Activated CD4-positive, alpha-beta T cell treated with anti-CD3 and anti-CD28 coated beads, Interleukin-2, amount 10 ng/mL, durations not matched to agents 7 days and 5 days (primary cell): ENCODE results near the gene GRID2. TPM values are rescaled to one million over a fixed set of nuclear protein-coding genes. Genes with fewer than 3 reads are reported as not detected.

Experiments used
- CTCF ChIA-PET: fragments of 350-600 bp; sonication (Branson Sonifier 250); formaldehyde crosslinking; loops from one replicate; lab custom pipeline; 2021; ENCODE audit warnings: antibody characterized with exemption; lab: Charles Lee
- POLR2A ChIA-PET: fragments of 350-600 bp; sonication (Branson Sonifier 250); formaldehyde crosslinking; loops from one replicate; lab custom pipeline; 2021; ENCODE audit warnings: antibody characterized with exemption; lab: Charles Lee
- DNase-seq: peaks from one replicate; pipeline ENCODE4 v3.0.0-alpha.2; 2020
- H3K27ac Mint-ChIP-seq: one replicate; pipeline ENCODE4 v1.8.0; 2021; ENCODE audit warnings: mild to moderate bottlenecking, moderate library complexity, mixed read lengths
- H3K27me3 Mint-ChIP-seq: one replicate; pipeline ENCODE4 v1.8.0; 2021; ENCODE audit warnings: mixed read lengths
- H3K36me3 Mint-ChIP-seq: one replicate; pipeline ENCODE4 v1.8.0; 2021; ENCODE audit warnings: low read depth, mixed read lengths
- H3K4me1 Mint-ChIP-seq: one replicate; pipeline ENCODE4 v1.8.0; 2021; ENCODE audit warnings: mixed read lengths
- H3K4me3 Mint-ChIP-seq: one replicate; pipeline ENCODE4 v1.8.0; 2021; ENCODE audit warnings: mild to moderate bottlenecking, moderate library complexity, mixed read lengths
- H3K9me3 Mint-ChIP-seq: one replicate; pipeline ENCODE4 v1.8.0; 2021; ENCODE audit warnings: mixed read lengths
- total RNA-seq, 2 experiments: library from RNA; stranded (reverse); gene quantifications; one replicate each; pipeline ENCODE4 v1.2.3, GENCODE V29; 2021

Gene GRID2
- total RNA-seq, 2 experiments from 2014 or later = not detected

DNA sequence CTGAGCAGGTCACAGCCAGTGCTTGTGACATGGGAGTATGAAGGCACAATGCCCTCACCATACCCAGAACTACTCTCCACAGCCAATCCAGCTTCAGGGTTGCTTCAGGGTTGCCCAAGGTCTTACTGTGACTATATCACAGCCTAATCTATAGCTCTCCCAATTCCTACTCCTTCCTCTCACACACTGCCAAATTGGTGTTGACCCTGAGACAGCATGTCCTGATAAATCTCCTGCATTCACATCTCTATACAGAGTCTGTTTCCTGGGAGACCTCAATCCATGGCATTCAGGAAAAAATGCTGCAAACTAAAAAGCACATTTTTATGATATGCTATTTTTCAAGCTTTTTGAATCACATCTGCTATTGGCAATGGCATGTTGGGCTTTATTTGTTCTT is 456.7 kb downstream of the GRID2 start:
- no peaks in the 10 kb centered on the region for H3K36me3 Mint-ChIP-seq
- no peaks in the 10 kb centered on the region for H3K27me3 Mint-ChIP-seq

DNA sequence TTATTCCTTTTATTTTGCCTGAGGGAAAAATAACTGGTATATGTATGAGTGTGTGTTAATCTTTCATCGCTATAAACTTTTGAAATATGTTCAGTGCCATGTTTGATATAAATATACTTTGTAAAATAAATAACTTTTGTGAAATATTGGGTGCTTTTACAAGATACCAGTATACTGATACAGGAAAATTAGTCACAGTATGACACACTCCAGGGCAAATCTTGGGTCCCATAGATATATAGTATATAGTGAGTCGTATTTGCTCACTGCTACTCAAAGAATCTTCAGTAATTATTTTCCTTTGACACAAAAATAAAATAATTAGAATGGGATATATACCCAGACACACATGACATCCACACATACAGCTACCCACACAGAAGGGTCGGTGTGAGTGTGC is 472.3 kb downstream of the GRID2 start:
- Mint-ChIP-seq H3K36me3 (no peaks in the 10 kb centered on the region), H3K4me3 (no peak overlapping the region), H3K9me3 (no peaks in the 10 kb centered on the region), H3K27me3 (no peaks in the 10 kb centered on the region), H3K27ac (no peak overlapping the region), H3K4me1 (no peaks in the 10 kb centered on the region)
- POLR2A ChIA-PET = no interaction called here
- CTCF ChIA-PET = no interaction called here
- no peak for DNase-seq

More for the DNA sequence above, 456.7 kb downstream of the GRID2 start:
- CTCF ChIA-PET = no interaction called here
- Mint-ChIP-seq H3K4me3 (no peak overlapping the region), H3K4me1 (no peaks in the 10 kb centered on the region), H3K9me3 (no peaks in the 10 kb centered on the region), H3K27ac (no peak overlapping the region)
- DNase-seq = no peak
- POLR2A ChIA-PET = no interaction called here

DNA sequence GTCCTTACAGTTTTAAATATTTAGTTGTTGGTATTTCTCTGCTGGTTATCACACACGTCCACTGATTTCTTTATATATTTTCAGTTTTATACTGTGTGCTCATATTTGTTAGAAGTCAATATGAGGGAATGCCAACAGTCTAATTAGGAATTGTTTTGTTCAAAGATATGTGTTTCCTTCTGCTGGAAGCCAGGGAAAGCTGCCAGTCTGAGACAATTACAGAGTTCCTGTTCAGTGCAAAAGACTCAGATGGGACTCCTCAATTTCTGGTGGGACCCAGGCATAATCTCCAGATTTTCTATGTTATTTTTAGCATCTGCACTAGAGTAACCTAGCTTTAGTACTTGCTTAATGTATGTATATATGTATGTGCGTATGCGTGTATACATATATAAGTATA is 486.0 kb downstream of the GRID2 start:
- Mint-ChIP-seq H3K27ac (no peak overlapping the region), H3K36me3 (no peaks in the 10 kb centered on the region), H3K9me3 (peaks cover 2% of the 10 kb centered on the region), H3K4me1 (no peaks in the 10 kb centered on the region), H3K4me3 (no peak overlapping the region), H3K27me3 (no peaks in the 10 kb centered on the region)
- POLR2A ChIA-PET = no interaction called here
- no peak for DNase-seq
- CTCF ChIA-PET = no interaction called here

DNA sequence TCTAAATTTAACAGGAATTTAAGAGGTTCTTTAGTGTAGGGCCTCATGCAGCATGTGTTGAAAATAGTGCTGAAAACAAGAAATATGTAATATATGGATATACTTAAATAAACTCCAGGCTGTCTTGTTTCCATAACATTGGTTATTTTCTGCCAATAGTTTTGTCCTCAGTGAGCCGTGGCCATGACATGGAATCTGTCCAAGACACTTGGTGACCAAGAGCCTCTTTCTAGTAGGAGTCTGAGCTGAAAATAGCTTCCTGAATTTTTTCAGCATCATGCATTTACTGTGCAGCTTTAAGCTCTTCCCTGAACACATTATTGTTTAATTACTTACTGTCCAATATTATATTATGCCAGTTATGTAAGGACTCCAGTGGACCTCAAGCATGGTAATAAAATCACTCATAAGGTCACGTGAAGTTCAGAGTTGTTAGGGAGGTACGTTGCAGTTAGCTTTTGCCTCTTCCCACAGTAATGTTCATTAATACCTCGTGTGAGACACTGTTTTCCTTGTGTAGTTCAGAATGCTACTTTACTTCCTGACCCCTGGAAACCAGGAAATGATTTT is 488.2 kb downstream of the GRID2 start:
- H3K27me3 Mint-ChIP-seq = no peaks in the 10 kb centered on the region

DNA sequence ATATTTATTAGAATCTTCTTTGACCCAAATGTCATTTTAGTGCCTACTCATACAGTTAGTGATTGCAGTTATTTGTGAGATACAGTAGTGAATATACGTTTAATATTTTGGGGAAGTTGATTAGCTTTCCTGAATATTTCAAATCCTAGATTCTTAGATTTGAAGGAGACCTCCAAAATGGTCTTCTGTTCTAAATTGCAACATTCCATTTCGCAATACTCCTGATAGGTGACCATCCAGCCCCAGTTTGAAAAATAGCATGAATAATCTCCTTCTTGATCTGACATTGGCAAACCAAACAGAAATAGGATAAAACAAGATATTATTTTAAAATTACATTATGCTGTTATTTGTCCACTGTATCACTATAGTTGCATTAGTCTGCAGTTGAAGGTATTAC is 505.6 kb downstream of the GRID2 start:
- CTCF ChIA-PET = no interaction called here
- H3K4me3 Mint-ChIP-seq = no peak overlapping the region
- H3K27me3 Mint-ChIP-seq = no peaks in the 10 kb centered on the region
- H3K9me3 Mint-ChIP-seq = no peaks in the 10 kb centered on the region
- DNase-seq = no peak
- no peak overlapping the region for H3K27ac Mint-ChIP-seq
- POLR2A ChIA-PET = no interaction called here
- H3K36me3 Mint-ChIP-seq = no peaks in the 10 kb centered on the region
- H3K4me1 Mint-ChIP-seq = no peaks in the 10 kb centered on the region

More for the DNA sequence above, 488.2 kb downstream of the GRID2 start:
- CTCF ChIA-PET = no interaction called here
- H3K4me3 Mint-ChIP-seq = no peak overlapping the region
- POLR2A ChIA-PET = no interaction called here
- DNase-seq = no peak
- H3K36me3 Mint-ChIP-seq = no peaks in the 10 kb centered on the region
- no peak overlapping the region for H3K27ac Mint-ChIP-seq
- no peaks in the 10 kb centered on the region for H3K4me1 Mint-ChIP-seq
- peaks cover 2% of the 10 kb centered on the region for H3K9me3 Mint-ChIP-seq

DNA sequence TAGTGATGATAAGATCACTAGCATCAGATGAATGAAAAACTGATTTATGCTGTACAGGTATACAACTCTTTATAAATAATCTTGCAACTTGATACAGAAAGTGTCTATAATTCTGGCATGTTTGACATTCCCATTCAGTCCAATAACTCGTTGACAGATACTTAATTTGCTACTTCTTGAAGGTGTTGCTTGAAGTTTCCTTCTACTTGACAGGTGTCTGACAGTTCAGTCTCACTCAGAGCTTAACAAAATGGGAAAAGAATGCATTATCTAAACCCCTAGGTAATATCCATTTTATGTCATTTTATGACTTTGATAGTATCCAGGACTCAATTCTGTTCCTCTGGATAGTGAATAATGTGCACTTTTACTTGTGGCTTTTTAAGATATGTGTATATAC is 508.9 kb downstream of the GRID2 start:
- ChIA-PET CTCF (no interaction called here), POLR2A (no interaction called here)
- H3K9me3 Mint-ChIP-seq = no peaks in the 10 kb centered on the region
- H3K27me3 Mint-ChIP-seq = no peaks in the 10 kb centered on the region
- H3K27ac Mint-ChIP-seq = no peak overlapping the region
- no peak overlapping the region for H3K4me3 Mint-ChIP-seq
- DNase-seq = no peak
- H3K36me3 Mint-ChIP-seq = no peaks in the 10 kb centered on the region
- no peaks in the 10 kb centered on the region for H3K4me1 Mint-ChIP-seq

DNA sequence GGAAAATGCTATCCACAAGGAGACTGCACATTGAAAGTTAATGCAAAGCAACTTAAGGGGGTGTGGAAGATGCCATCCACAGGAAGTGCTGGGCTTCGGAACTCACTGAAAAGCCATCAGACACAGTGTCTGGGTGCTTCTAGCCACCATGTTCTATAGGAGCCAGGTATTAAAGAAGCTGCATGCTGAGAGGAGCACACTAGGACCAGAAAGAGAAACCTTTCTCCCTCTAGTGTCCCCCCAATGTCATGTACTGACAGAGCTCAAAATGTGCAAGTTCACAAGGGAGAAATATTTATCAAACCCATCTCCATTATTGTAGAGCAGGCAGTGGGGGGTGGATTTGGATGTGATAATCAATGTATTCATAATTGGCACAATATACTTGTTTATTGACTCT is 510.9 kb downstream of the GRID2 start:
- no peak overlapping the region for H3K4me3 Mint-ChIP-seq
- H3K36me3 Mint-ChIP-seq = no peaks in the 10 kb centered on the region
- no peak for DNase-seq
- H3K9me3 Mint-ChIP-seq = no peaks in the 10 kb centered on the region
- no peaks in the 10 kb centered on the region for H3K27me3 Mint-ChIP-seq
- H3K4me1 Mint-ChIP-seq = no peaks in the 10 kb centered on the region
- ChIA-PET POLR2A (no interaction called here), CTCF (no interaction called here)
- no peak overlapping the region for H3K27ac Mint-ChIP-seq

DNA sequence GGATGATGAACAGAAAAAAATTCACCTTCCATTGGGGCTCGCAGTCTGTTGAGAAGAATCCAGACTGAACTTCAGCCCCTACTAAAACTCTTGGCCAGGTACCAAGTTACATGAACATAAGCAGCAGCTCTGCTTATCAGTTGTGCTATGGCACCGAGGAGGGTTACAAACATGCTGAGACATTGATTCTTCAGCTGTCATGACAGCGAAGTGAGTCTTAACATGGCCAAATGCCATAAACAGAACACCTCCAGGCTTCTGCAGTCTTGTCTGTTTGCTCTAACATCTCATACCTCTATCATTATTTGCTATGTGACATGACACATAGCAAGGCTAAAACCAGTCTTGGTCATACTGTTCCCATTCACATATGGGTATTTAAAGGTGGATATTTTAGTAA is 521.5 kb downstream of the GRID2 start:
- POLR2A ChIA-PET = no interaction called here
- no peak for DNase-seq
- H3K36me3 Mint-ChIP-seq = no peaks in the 10 kb centered on the region
- no peak overlapping the region for H3K27ac Mint-ChIP-seq
- H3K4me3 Mint-ChIP-seq = no peak overlapping the region
- CTCF ChIA-PET = no interaction called here
- no peaks in the 10 kb centered on the region for H3K9me3 Mint-ChIP-seq
- no peaks in the 10 kb centered on the region for H3K4me1 Mint-ChIP-seq
- H3K27me3 Mint-ChIP-seq = no peaks in the 10 kb centered on the region

DNA sequence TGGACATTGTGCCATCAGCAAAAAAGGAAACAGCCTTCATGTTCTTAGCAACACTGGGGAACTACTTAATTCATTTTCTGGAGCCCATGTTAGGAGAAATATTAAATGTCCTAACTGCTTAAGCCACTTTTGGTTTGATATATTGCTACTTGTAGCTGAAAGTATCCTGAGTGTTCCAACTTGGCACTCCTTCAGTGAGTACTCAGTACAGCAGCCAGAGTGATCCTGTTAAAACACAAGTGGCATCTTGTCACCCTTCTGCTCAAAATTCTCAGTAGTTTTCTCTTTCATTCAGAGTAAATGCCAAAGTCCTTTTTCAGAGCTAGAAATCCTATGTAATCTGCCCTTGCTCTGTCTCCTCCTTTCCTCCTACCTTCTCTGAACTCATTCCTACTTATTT is 522.0 kb downstream of the GRID2 start:
- Mint-ChIP-seq H3K36me3 (no peaks in the 10 kb centered on the region), H3K27ac (no peak overlapping the region), H3K27me3 (no peaks in the 10 kb centered on the region), H3K4me1 (no peaks in the 10 kb centered on the region), H3K9me3 (no peaks in the 10 kb centered on the region), H3K4me3 (no peak overlapping the region)
- no peak for DNase-seq
- ChIA-PET CTCF (no interaction called here), POLR2A (no interaction called here)

DNA sequence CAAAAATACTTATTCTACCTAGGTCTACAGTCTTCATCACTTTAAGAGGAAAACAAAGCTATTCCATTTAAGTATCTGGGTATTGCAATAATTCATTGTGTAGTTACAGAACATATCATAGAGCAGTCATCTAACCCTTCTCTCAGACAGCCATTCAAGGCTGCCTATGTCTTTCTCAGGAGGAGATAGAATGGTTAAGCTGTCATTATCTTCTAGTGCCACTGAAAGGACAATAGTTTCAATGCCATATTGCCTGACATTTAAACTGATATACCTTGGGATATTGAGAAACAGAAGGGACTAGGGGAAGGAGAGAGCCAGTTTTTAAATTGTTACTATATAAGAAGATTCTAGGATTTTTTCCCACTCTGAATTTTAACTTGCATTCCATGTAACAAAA is 527.0 kb downstream of the GRID2 start:
- no peaks in the 10 kb centered on the region for H3K4me1 Mint-ChIP-seq
- CTCF ChIA-PET = no interaction called here
- no peaks in the 10 kb centered on the region for H3K27me3 Mint-ChIP-seq
- H3K27ac Mint-ChIP-seq = no peak overlapping the region
- no peak for DNase-seq
- H3K4me3 Mint-ChIP-seq = no peak overlapping the region
- no peaks in the 10 kb centered on the region for H3K9me3 Mint-ChIP-seq
- no peaks in the 10 kb centered on the region for H3K36me3 Mint-ChIP-seq
- POLR2A ChIA-PET = no interaction called here

DNA sequence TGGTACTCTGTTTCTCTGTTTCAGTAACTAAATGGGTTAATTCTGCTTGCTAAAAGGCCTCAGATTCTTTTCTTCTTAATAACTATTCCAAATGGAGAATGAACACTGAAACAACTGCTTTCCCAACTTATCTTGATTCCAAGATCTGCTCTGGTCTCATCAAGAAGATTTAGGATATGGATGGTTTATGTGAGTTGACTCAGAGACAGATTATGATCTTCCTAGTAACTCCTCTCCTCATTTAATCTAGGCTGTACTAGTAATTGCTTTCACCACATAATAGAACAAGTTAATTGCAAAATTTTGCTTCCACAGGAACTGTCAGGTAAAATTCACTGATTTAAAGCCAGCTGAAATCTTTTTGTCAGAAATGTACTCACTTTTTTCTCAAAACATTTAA is 537.1 kb downstream of the GRID2 start:
- ChIA-PET CTCF (no interaction called here), POLR2A (no interaction called here)
- H3K27me3 Mint-ChIP-seq = no peaks in the 10 kb centered on the region
- H3K27ac Mint-ChIP-seq = no peak overlapping the region
- H3K9me3 Mint-ChIP-seq = no peaks in the 10 kb centered on the region
- H3K36me3 Mint-ChIP-seq = no peaks in the 10 kb centered on the region
- no peaks in the 10 kb centered on the region for H3K4me1 Mint-ChIP-seq
- H3K4me3 Mint-ChIP-seq = no peak overlapping the region
- DNase-seq = no peak

DNA sequence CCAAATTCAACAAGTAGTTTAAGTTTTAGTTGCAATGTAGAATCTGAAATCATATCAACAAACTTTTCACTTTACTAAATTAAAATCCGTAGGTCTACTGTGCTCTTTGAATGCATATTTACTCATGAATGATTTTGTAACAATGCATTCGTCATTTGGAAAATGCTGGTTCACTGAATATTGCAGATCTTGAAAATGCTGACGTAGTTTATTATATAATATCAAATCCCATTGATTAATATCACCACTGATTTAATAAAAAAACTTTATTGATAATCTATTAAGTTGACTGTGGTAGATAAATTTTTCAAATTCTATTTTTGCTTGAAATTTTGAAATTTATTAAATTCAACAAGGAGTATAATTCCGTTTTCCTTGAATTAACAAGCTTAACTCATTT is 540.0 kb downstream of the GRID2 start:
- CTCF ChIA-PET = no interaction called here

DNA sequence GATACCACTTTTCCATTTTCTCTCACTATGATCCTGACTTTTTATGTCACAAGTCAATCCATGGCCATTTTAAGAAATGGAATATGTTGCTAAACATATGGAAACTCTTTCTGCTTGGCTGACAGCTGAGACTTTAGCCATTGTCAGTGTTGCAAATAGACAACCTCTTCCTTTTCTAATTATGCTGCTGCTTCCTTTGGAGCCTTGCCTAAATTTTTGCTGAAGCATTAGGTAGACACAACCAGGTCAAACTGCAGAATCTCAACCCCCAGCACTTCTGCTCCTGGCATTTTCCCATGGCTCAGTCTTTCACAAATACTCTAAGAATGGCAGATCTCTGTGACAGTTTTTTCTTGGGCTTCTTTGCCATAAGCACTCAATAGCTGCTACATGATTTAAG is 543.3 kb downstream of the GRID2 start:
- Mint-ChIP-seq H3K4me1 (no peaks in the 10 kb centered on the region), H3K9me3 (no peaks in the 10 kb centered on the region), H3K4me3 (no peak overlapping the region), H3K36me3 (no peaks in the 10 kb centered on the region), H3K27ac (no peak overlapping the region), H3K27me3 (no peaks in the 10 kb centered on the region)
- CTCF ChIA-PET = no interaction called here
- POLR2A ChIA-PET = no interaction called here
- DNase-seq = no peak

More for the DNA sequence above, 540.0 kb downstream of the GRID2 start:
- Mint-ChIP-seq H3K4me3 (no peak overlapping the region), H3K9me3 (no peaks in the 10 kb centered on the region), H3K36me3 (no peaks in the 10 kb centered on the region), H3K4me1 (no peaks in the 10 kb centered on the region), H3K27ac (no peak overlapping the region), H3K27me3 (no peaks in the 10 kb centered on the region)
- no peak for DNase-seq
- POLR2A ChIA-PET = no interaction called here

DNA sequence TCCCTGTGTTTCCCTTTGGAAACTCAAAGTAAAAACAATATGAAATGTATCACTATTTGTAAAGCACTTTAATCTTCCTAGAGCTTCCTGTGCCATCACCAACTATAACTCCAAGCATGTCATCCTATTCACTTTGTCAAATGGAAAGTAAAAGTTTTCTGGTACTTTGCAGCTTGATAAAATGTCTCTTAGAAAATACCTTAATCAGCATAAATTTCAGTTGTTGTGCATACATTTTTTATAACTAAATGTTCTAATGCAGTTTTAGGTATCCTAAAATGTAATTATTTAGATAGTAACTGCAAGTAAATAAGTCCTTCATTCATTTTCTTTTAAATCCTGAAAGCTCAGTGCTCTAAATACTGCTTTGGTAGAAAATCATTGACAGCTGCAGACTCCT is 558.7 kb downstream of the GRID2 start:
- Mint-ChIP-seq H3K27me3 (no peaks in the 10 kb centered on the region), H3K36me3 (no peaks in the 10 kb centered on the region), H3K9me3 (peaks cover 1% of the 10 kb centered on the region), H3K27ac (no peak overlapping the region), H3K4me3 (no peak overlapping the region), H3K4me1 (no peaks in the 10 kb centered on the region)
- no peak for DNase-seq
- ChIA-PET POLR2A (interaction anchor here (0.7 kb wide), 1 partner anchor 21 kb away, joined by 3 read pairs; no protein-coding TSS in a partner anchor), CTCF (interaction anchor here (0.8 kb wide), 1 partner anchor 681 kb away, joined by 3 read pairs; no protein-coding TSS in a partner anchor)
